IMR-90 (cell line): Measurements from ENCODE around the gene ARHGEF4. TPM values are rescaled to one million over a fixed set of nuclear protein-coding genes. Genes with fewer than 3 reads are reported as not detected.

Source experiments
- ATAC-seq: fragments of 200-7000 bp; cut with Tn5 transposase; 2 replicates; pipeline ENCODE4 v1.9.1; 2020; ENCODE audit warnings: low read depth, mild to moderate bottlenecking, moderate library complexity
- BruUV-seq: library from RNA; stranded (reverse); fragments of 400-500 nt; replicated peaks from 2 replicates; lab custom pipeline; 2021; lab: Mats Ljungman, UMichigan
- CTCF ChIA-PET: fragments of 300-600 bp; formaldehyde crosslinking; extraction: SDS; loops from one replicate; lab custom pipeline; 2021; ENCODE audit warnings: antibody characterized with exemption; lab: Yijun Ruan, JAX
- POLR2A ChIA-PET: fragments of 300-600 bp; sonication (Branson Sonifier 250); formaldehyde crosslinking; loops from one replicate; lab custom pipeline; 2022; ENCODE audit warnings: antibody characterized with exemption; ENCODE audit not compliant: unreplicated experiment; lab: Charles Lee
- DNase-seq: peaks from one replicate; pipeline ENCODE4 v3.0.0; 2013
- H2AFZ ChIP-seq: replicated peaks from 2 replicates; pipeline ENCODE3; 2013; ENCODE audit warnings: low read length, mild to moderate bottlenecking; ENCODE audit not compliant: poor library complexity
- H2AK5ac ChIP-seq: 2 replicates; pipeline ENCODE4 v1.6.1; 2013; ENCODE audit warnings: low read depth, low read length, inconsistent platforms
- H2AK9ac ChIP-seq: replicated peaks from 2 replicates; pipeline ENCODE3; 2013; ENCODE audit warnings: mild to moderate bottlenecking, low read depth, low read length, moderate library complexity; ENCODE audit not compliant: poor library complexity
- H2BK120ac ChIP-seq: 2 replicates; pipeline ENCODE4 v1.6.1; 2013; ENCODE audit warnings: low read depth, low read length, inconsistent platforms
- H2BK15ac ChIP-seq: 3 replicates; pipeline ENCODE4 v1.6.1; 2013; ENCODE audit warnings: low read depth, low read length, inconsistent platforms
- H2BK20ac ChIP-seq: 2 replicates; pipeline ENCODE4 v1.6.1; 2013; ENCODE audit warnings: low read depth, mild to moderate bottlenecking, inconsistent platforms, low read length, moderate library complexity
- H2BK5ac ChIP-seq: 2 replicates; pipeline ENCODE4 v1.6.1; 2013; ENCODE audit warnings: mild to moderate bottlenecking, low read depth, low read length, inconsistent platforms; ENCODE audit not compliant: poor library complexity, severe bottlenecking
- H3K14ac ChIP-seq: replicated peaks from 2 replicates; pipeline ENCODE4 v1.6.1; 2013; ENCODE audit warnings: low read depth, low read length, inconsistent platforms
- H3K18ac ChIP-seq: 2 replicates; pipeline ENCODE4 v1.6.1; 2013; ENCODE audit warnings: low read depth, low read length, control low read depth
- H3K23ac ChIP-seq: 2 replicates; pipeline ENCODE4 v1.6.1; 2013; ENCODE audit warnings: low read depth, low read length, inconsistent platforms
- H3K27ac ChIP-seq: 2 replicates; pipeline ENCODE4 v1.5.1; 2013; ENCODE audit warnings: mild to moderate bottlenecking, control low read depth, low read length; ENCODE audit not compliant: insufficient read depth
- H3K27me3 ChIP-seq: 2 replicates; pipeline ENCODE4 v1.6.1; 2013; ENCODE audit warnings: low read length; ENCODE audit not compliant: control insufficient read depth, insufficient read depth
- H3K36me3 ChIP-seq: 2 replicates; pipeline ENCODE4 v1.6.1; 2013; ENCODE audit warnings: low read length, mixed read lengths; ENCODE audit not compliant: control insufficient read depth, insufficient read depth
- H3K4ac ChIP-seq: 2 replicates; pipeline ENCODE4 v1.6.1; 2013; ENCODE audit warnings: low read depth, low read length, inconsistent platforms
- H3K4me1 ChIP-seq: 2 replicates; pipeline ENCODE4 v1.6.1; 2013; ENCODE audit warnings: low read length, mixed read lengths; ENCODE audit not compliant: control insufficient read depth, insufficient read depth
- H3K4me2 ChIP-seq: 2 replicates; pipeline ENCODE4 v1.6.1; 2013; ENCODE audit warnings: low read depth, mild to moderate bottlenecking, control low read depth, low read length, moderate library complexity
- H3K4me3 ChIP-seq: 2 replicates; pipeline ENCODE4 v1.5.1; 2013; ENCODE audit warnings: low read depth, mild to moderate bottlenecking, control low read depth, low read length, moderate library complexity; ENCODE audit not compliant: insufficient read depth
- H3K56ac ChIP-seq: 2 replicates; pipeline ENCODE4 v1.6.1; 2013; ENCODE audit warnings: low read length, inconsistent platforms; ENCODE audit not compliant: insufficient read depth; ENCODE audit errors: extremely low read depth
- H3K79me1 ChIP-seq, 2 experiments: 2 replicates each; pipeline ENCODE4 v1.6.1; 2013; ENCODE audit warnings: low read length in 2 of 2, inconsistent platforms in 1 of 2, low read depth in 1 of 2
- H3K9ac ChIP-seq: 2 replicates; pipeline ENCODE4 v1.6.1; 2013; ENCODE audit warnings: low read depth, low read length, control low read depth
- H3K9me1 ChIP-seq: 2 replicates; pipeline ENCODE4 v1.6.1; 2013; ENCODE audit warnings: low read length, inconsistent platforms; ENCODE audit not compliant: insufficient read depth
- H3K9me3 ChIP-seq: 2 replicates; pipeline ENCODE4 v1.6.1; 2013; ENCODE audit warnings: low read length; ENCODE audit not compliant: control insufficient read depth, insufficient read depth
- H4K20me1 ChIP-seq: 2 replicates; pipeline ENCODE4 v1.6.1; 2013; ENCODE audit warnings: low read length, inconsistent platforms; ENCODE audit not compliant: insufficient read depth
- H4K5ac ChIP-seq: 2 replicates; pipeline ENCODE4 v1.6.1; 2013; ENCODE audit warnings: mild to moderate bottlenecking, low read depth, low read length, control low read depth
- H4K8ac ChIP-seq, 2 experiments: 2 replicates each; pipeline ENCODE4 v1.6.1; 2013; ENCODE audit warnings: low read depth in 2 of 2, low read length in 2 of 2, control low read depth in 1 of 2, inconsistent platforms in 1 of 2
- H4K91ac ChIP-seq: 2 replicates; pipeline ENCODE4 v1.6.1; 2013; ENCODE audit warnings: low read depth, low read length, inconsistent platforms; ENCODE audit not compliant: insufficient read depth
- ELK1 ChIP-seq: fragments of 150-350 bp; IDR thresholded peaks from 2 replicates; pipeline ENCODE4 v1.6.1; 2016; ENCODE audit warnings: low read depth, mild to moderate bottlenecking, low read length, moderate library complexity, borderline replicate concordance
- MAFK ChIP-seq: IDR thresholded peaks from 2 replicates; pipeline ENCODE4 v1.6.1; 2012; ENCODE audit warnings: low read depth, low read length, improper control_type of control experiment
- POLR2A ChIP-seq: IDR thresholded peaks from 2 replicates; pipeline ENCODE4 v1.6.1; 2012; ENCODE audit warnings: mild to moderate bottlenecking, low read depth, low read length
- RFX5 ChIP-seq: IDR thresholded peaks from 2 replicates; pipeline ENCODE4 v1.8.0; 2012; ENCODE audit warnings: low read depth, mild to moderate bottlenecking, low read length, moderate library complexity
- SMC3 ChIP-seq: fragments of 150-350 bp; IDR thresholded peaks from 2 replicates; pipeline ENCODE4 v1.6.1; 2016; ENCODE audit warnings: low read depth, mild to moderate bottlenecking, antibody characterized with exemption, low read length, moderate library complexity
- WGBS, 2 experiments: methylation state at CpG; one replicate each; pipeline versions ENCODE4 v1.1.5 to v1.1.7; 2013; ENCODE audit warnings: missing lambda C conversion rate in 2 of 2; ENCODE audit not compliant: insufficient read length in 1 of 2; ENCODE audit errors: extremely low coverage in 2 of 2; 5-methylcytosine and 5-hydroxymethylcytosine counted together
- dilution Hi-C: fragments of 300-500 bp; cut with HindIII; formaldehyde crosslinking; loops from one replicate; pipeline ENCODE4 v1.14.3; 2018; ENCODE audit warnings: low sequenced_read_pairs; ENCODE audit not compliant: unreplicated experiment
- in situ Hi-C: fragments of 300-500 bp; cut with MboI; formaldehyde crosslinking; loops from 3 replicates; pipeline ENCODE4 v1.14.3; 2019; ENCODE audit warnings: low sequenced_read_pairs, inconsistent platforms, mixed read lengths
- intact Hi-C: fragments of 100-400 bp; cut with micrococcal nuclease; formaldehyde crosslinking; loops from 2 replicates; pipeline ENCODE4 v1.10.0; 2022
- polyA plus RNA-seq, 3 experiments: library from polyadenylated mRNA; depleted of rRNA; stranded (reverse); fragments of >200 nt; gene quantifications; 2 replicates each; pipeline ENCODE4 v1.2.3, GENCODE V29; 2012; ENCODE audit warnings: low replicate concordance in 1 of 3
- total RNA-seq: library from RNA; depleted of rRNA; stranded (reverse); fragments of >200 nt; gene quantifications from 2 replicates; pipeline ENCODE4 v1.2.3, GENCODE V29; 2012

ARHGEF4 gene
- total and polyA plus RNA-seq, 2 of the 4 experiments (the other 2 are of a cell fraction) = 2.7 to 5.0 TPM

- WGBS, 2 experiments = 50% methylated on average over 6 of the region's 18 CpGs; no CpG with 5 or more reads in 1 of the 2 experiments
- no peak overlapping the region for H2BK5ac ChIP-seq
- H3K27ac ChIP-seq = no peak overlapping the region
- in situ Hi-C loops = no loop called here
- H3K79me1 ChIP-seq = no peaks in the 10 kb centered on the region
- H3K4me3 ChIP-seq = no peak overlapping the region
- H3K9me3 ChIP-seq = no peaks in the 10 kb centered on the region
- no peak overlapping the region for H3K4me2 ChIP-seq
- H4K5ac ChIP-seq = no peak overlapping the region
- BruUV-seq = no TSS peak
- no peak overlapping the region for H2AFZ ChIP-seq
- H4K8ac ChIP-seq = no peak overlapping the region
- H3K56ac ChIP-seq = no peak overlapping the region
- no peak overlapping the region for H3K18ac ChIP-seq
- DNase-seq = no peak
- no peak overlapping the region for H2BK120ac ChIP-seq
- H3K4me1 ChIP-seq = no peaks in the 10 kb centered on the region
- no peak overlapping the region for H2BK20ac ChIP-seq
- peak overlapping the region; percentile 28 for H2AK9ac ChIP-seq
- POLR2A ChIA-PET = no interaction called here
- dilution Hi-C loops = no loop called here
- H3K27me3 ChIP-seq = peaks cover 1% of the 10 kb centered on the region; the same call in 1 of the 2 replicates
- no peak for ATAC-seq
- H3K23ac ChIP-seq = no peak overlapping the region
- no peak overlapping the region for H2BK15ac ChIP-seq
- no peaks in the 10 kb centered on the region for H3K36me3 ChIP-seq
- no peaks in the 10 kb centered on the region for H4K20me1 ChIP-seq
- no peak overlapping the region for H4K91ac ChIP-seq
- no peak for TF ChIP-seq POLR2A
- no peak for TF ChIP-seq SMC3
- no peak for TF ChIP-seq MAFK
- no peak for TF ChIP-seq RFX5
- no peak for TF ChIP-seq ELK1
- no peak overlapping the region for H3K9ac ChIP-seq
- CTCF ChIA-PET = no interaction called here
- H3K14ac ChIP-seq = no peak overlapping the region
- H3K9me1 ChIP-seq = no peaks in the 10 kb centered on the region
- H2AK5ac ChIP-seq = no peak overlapping the region
- intact Hi-C loops = no loop called here
- H3K4ac ChIP-seq = no peak overlapping the region
Observed at GRCh38 chr2:130892793-130893785, 56.4 kb downstream of the ARHGEF4 start.
